HG02642 (cell line): ENCODE data around the gene RLF.

Source experiments
- ATAC-seq: cut with Tn5 transposase; IDR thresholded peaks from one replicate; pipeline ENCODE4 v1.9.1; 2021; ENCODE audit warnings: mild to moderate bottlenecking; ENCODE audit not compliant: unreplicated experiment, poor library complexity

Gene RLF, protein sequence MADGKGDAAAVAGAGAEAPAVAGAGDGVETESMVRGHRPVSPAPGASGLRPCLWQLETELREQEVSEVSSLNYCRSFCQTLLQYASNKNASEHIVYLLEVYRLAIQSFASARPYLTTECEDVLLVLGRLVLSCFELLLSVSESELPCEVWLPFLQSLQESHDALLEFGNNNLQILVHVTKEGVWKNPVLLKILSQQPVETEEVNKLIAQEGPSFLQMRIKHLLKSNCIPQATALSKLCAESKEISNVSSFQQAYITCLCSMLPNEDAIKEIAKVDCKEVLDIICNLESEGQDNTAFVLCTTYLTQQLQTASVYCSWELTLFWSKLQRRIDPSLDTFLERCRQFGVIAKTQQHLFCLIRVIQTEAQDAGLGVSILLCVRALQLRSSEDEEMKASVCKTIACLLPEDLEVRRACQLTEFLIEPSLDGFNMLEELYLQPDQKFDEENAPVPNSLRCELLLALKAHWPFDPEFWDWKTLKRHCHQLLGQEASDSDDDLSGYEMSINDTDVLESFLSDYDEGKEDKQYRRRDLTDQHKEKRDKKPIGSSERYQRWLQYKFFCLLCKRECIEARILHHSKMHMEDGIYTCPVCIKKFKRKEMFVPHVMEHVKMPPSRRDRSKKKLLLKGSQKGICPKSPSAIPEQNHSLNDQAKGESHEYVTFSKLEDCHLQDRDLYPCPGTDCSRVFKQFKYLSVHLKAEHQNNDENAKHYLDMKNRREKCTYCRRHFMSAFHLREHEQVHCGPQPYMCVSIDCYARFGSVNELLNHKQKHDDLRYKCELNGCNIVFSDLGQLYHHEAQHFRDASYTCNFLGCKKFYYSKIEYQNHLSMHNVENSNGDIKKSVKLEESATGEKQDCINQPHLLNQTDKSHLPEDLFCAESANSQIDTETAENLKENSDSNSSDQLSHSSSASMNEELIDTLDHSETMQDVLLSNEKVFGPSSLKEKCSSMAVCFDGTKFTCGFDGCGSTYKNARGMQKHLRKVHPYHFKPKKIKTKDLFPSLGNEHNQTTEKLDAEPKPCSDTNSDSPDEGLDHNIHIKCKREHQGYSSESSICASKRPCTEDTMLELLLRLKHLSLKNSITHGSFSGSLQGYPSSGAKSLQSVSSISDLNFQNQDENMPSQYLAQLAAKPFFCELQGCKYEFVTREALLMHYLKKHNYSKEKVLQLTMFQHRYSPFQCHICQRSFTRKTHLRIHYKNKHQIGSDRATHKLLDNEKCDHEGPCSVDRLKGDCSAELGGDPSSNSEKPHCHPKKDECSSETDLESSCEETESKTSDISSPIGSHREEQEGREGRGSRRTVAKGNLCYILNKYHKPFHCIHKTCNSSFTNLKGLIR (N-terminal part only)

DNA sequence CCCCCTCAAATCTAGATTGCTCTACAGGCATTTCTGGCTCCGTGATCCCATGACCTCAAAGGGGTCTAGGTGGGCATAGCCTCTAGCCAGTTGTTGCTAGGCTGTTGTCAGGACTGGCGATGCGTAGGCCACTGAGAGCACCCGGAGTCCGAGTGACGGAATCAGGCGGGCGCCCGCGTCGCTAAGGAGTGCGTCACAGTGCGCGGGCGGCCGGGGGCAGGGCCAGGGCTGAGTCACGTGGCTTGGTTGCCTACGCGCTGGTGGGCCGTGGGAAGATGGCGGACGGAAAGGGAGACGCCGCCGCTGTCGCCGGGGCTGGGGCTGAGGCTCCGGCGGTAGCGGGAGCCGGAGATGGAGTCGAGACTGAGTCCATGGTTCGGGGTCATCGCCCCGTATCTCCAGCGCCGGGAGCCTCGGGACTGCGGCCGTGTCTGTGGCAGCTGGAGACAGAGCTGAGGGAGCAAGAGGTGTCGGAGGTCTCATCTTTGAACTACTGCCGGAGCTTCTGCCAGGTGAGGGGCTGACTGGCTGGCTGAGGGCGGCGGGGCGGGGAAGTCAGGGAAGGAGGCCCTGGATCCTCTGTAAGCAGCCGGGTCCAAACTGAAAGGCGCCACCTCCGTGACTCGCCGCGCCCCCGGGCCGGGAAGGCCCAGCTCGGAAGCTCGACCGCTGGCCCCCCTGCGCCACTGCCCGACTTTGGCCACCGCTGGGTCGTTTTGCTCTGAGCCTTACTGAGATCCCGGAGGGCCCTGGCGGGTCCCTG, at the start of gene RLF:
Gene RLF, plus strand, starts transcription at position 263 of the 763 bp plus-strand sequence. Its CDS starts 13 bp downstream, at position 276.
- peak; percentile 94 for ATAC-seq

DNA sequence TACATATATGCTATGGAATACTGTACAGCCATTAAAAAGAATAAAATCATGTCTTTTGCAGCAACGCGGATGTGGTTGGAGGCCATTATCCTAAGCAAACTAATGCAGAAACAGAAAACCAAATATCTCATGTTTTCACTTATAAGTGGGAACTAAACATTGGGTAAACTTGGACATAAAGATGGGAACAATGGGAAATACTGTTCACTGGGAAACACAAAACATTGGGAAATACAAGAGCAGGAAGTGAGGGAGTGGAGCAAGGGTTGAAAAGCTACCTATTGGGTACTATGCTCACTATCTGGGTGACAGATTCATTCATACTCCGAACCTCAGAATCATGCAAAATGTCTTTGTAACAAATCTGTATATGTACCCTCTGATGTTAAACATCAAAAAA, 46.8 kb upstream of the RLF start:
- ATAC-seq: no peak

DNA sequence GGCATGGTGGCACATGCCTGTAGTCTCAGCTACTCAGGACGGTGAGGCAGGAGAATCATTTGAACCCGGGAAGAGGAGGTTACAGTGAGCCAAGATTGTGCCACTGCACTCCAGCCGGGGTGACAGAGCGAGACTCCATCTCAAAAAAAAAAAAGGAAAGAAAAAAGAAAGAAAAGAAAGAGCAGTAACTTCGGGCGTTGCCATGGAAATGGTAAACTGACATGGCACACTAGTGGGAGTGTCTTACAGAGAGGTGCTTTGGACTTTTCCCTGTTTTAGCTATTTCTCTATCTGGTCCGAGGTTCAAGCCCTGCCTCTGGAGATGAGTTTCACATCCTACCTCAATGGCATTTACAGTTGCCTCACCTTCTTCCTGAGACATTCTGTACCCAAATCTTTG, 41.1 kb upstream of the RLF start:
- ATAC-seq: no peak

DNA sequence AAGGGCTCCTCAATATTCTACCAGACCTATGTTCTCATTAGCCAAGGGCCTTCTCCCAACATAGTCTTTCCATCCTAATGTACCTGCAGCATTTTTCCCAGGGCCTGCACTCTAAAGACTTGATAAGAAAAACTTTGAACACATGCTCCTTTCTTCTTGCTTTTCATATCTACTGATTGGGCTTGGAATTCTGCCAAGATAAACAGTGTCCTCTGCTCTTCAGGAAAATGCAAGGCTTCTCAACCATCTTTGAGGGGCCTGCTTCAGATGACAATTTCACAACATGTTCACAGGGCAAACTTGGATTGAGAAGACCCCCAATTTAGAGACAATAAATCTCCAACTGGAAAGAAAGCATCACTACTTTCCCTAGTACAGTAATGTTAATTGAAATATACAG, 38.3 kb upstream of the RLF start:
- no peak for ATAC-seq

DNA sequence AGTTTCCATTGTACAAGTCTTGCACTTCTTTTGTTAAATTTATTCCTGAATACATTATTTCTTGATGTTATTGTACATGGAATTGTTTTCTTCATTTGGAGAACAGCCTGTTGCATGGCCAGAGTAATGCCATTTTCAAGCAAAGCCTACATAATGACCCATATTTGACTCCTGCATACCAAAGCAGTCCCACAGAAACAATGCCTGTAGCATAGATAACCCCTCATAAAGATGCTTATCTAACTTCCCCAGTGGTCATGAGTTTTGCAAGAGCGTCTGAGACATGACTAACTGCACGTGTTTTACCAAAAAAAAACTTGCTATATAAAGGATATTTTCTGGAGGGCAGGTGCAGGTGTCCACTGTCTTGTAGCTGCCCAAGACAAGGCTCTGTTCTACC, 30.3 kb upstream of the RLF start:
- no peak for ATAC-seq

DNA sequence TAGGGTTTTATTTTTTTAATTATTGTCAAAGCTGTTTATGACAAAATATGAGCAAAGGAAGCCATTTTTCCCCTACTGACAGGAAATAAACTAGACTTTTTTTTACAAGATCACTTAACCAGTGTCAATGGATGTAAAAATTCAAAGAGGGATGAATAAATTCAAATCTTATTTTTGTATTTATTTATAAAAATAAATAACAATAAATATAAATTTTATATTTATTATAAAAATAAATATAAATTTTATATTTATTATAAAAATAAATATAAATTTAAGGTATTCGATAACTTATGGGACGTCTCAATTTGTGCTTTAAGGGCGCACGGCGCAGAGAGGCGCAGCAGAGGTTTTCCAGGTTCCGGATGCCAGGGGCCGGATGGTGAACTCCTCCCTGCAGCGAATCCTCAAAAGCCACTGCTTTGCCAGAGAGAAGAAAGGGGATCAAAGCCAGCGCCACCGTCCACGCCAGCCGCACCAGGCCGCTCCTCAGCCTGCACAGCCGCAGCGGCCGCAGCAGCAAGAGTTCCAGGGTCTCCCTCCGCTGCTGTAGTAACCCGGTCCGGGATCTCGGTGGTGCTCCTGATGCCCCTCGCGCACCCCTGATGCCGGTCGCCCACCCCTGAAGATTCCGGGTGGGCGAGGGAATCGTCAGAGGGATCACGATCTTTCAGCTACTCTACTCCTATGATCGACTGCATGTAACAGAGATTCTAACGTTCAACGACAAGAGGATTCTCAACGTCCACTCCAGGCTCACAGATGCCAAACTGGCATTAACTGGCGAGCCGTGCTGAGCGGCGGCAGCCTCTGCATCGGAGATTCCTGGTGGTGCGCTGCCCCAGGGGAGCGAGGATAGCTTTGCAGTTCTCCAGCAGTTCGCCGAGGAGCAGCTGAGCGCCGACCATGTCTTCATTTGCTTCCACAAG, 28.5 kb upstream of the RLF start:
- no peak for ATAC-seq

DNA sequence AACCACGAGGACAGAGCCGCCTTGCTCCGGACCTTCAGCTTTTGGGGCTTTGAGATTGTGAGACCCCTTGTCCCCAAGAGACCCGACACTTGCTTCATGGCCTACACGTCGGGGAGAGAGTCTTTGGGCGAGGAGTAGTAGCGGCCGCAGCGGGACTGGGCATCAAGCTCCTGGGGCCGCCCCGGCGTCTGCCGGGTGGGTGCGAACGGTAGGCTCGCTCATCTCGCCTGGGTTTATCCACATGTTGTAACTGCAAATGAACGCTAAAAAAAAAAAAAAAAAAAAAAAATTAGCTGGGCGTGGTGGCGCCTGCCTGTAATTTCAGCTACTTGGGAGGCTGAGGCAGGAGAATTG, 27.9 kb upstream of the RLF start:
- ATAC-seq: no peak

DNA sequence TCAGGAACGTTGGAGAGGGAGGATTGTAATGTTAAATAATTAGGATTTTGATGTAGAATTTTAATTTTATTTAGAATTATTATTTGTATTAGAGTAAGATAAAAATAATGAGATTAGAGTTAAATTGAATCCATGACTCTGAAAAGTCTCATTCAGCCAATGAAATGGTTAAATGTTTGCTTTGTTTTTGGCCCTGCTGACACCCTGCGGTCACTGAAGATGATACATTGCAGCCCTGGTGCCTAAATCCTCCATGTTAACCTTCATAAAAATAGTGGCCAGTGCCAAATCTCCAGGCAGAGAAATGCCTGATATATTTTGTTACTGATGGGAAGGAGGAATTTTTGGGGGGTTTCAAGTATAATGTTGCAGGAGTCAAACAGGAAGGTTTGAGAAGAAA, 27.3 kb upstream of the RLF start:
- ATAC-seq: no peak

DNA sequence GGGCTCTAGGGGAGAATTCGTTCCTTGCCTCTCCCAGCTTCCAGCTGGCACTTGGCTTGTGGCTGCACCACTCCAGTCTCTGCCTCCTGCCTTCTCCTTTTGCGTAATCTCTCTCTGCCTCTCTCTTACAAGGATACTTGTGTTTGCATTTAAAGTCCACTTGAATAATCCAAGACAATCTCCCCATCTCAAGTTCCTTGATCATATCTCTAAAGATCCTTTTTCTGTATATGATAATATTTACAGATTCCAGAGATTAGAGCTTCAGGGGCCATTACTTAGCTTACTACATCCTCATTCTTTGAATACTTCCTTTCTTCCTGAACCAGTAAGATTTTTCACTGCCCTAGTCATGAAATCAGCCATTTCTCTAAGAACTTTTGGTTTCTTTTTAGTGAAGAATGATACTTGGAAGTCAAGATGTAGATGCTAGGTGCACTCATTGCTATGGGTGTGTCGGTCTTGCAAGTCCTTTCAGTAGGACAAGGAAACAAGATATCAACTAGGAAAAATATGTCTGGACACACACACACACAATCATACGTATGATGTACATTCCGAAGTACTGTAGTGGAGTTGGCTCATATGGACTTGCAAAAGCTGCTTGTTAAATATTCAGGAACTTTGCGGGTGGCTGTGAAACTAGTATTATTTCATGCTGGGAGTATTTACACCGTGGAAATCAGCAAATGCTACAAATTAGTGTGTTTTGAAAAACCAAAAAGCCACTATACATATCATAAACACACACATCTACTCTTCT, 20.8 kb upstream of the RLF start:
- ATAC-seq: no peak

DNA sequence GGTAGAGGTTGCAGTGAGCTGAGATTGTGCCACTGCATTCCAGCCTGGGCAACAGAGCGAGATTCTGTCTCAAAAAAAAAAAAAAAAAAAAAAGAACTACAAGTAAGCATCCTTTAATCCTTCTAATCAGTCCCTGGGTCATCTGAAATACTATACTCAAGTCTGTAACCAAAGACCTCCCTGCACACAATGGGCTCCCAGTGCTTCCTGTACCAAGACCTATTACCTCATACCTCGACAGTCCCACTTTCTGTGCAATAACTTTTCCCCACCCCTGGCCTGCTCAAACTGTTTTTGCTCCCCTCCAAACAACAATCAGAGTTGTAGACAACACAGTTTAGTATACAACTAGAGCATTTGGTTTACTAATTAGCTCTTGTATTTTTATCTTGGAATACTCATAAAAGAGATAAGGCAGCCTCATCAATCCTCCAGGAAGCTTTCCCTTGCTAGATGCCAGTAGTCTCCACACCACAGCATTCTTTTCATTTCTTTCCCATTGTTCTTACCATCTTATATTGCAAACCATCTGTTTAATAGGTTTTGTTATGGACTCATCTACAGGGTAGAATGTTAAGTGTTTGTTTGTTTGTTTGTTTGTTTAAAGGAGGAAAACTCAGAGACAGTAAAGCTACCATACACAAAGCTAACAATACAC, 19.2 kb upstream of the RLF start:
- no peak for ATAC-seq

DNA sequence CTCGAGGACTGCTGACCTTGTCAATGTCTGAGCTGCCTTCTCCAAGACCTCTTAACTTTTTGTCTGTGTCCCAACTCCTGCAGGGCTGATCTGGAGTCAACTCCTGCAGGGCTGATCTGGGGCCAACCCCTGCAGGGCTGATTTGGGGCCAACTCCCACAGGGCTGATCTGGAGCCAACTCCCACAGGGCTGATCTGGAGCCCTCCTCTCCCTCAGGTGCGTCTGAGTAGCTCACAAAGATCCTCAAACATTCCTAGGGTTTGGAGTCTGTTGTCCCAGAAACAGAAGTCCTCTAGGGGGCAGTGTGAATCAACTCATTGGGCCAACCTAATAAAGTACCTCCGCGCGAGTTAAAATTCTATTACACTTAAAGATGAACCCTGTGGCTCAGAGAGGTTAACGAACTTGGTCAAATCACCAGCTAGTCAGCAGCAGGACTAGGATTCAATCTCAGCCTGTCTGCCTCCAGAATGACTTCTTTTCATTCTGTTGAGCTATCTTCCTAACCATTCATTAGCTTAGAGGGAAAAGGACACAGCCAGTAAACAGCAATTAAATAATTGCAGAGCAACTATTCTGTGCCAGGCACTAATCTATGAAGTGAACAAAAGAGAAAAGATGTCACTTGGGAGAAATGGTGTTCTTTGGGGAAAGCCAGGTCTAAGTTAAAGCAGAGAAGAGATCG, 17.2 kb upstream of the RLF start:
- ATAC-seq: no peak

DNA sequence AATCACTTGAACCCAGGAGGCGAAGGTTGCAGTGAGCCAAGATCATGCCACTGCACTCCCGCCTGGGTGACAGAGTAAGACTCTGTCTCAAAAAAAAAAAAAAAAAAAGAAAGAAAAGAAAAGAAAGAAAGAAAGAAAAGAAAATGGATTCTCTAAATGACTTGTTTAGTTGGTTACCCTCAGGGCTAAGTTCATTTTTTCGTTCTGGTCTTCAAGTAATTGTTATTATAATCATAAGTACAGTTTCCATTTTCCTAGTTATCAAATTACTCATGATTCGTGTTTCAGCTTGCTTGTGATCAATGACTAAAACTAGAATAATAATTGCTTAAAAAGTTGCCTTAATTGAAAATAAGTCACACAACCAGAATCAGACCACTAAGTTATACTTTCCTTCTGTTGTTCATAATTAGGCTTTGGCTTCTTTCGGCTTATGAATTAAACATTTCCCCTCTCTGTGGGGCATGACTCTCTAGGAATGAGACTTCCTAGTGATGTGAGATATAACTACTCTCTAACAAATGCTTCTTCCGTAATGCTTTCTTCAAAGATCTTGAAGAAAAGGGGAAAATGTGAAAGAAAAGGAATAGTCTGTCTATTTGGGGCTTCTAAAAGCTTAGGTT, 9.6 kb upstream of the RLF start:
- ATAC-seq: no peak

DNA sequence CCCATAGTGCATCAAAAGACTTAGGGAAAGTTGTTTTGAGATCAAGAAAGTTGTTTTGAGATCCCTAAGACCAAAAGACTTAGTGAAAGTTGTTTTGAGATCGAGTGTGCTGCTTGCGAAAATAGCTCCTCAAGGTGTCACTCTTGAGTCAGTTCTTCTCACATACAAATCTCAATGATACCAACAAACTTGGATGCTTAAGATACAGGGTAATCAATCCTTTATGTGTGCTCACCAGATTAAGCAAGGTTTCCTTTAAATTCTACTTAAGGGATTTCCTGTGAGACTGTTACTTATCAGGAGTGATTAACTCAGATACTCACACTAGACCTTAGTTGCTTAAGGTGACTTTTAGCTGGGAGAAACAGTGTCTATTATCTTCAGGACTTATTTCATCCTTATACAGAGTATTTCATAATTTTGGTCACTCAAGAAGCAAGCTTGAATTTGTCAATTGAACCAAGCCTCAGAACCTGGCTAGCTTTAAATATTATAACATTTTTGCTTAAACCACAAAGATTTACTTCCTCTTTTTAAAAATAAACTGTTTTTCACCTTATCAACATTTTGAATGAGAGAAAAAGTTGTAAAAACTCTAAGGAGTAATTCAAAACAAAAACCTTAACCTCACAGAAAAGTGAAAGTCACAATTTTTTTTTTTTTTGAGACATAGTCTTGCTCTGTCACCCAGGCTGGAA, 8.0 kb upstream of the RLF start:
- ATAC-seq: peak; percentile 69

DNA sequence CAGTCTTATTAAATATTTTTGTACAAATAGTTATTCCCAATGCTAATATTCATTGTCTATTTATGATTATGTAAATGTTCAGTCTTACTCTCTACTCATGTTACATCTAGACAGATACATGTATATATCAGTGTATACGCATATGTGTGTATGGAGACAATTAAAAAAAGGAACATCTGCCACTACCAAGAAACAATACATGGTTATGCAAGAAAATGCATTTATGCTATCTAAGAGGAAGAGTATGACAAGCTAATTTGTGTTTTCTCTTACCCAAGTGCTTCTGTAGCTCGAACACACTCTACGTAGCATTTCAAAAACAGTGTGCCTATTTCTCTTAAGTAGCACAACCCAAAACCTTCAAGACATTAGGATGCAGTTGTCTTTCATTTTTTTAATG, 6.1 kb upstream of the RLF start:
- no peak for ATAC-seq

DNA sequence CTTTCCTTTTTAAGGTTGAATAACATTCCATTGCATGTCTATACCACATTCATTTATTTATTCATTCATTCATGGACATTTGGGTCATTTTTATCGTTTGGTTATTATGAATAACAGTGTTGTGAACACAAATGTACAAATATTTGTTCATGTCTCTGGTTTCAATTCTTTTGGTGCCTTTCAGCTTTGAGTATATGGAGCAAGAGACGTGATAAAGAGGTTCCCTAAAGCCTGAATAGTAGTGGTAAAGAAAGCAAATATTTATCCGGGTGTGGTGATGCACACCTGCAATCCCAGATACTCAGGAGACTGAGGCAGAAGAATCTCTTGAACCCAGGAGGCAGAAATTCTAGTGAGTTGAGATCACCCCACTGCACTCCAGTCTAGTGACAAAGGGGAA, 5.3 kb upstream of the RLF start:
- no peak for ATAC-seq

DNA sequence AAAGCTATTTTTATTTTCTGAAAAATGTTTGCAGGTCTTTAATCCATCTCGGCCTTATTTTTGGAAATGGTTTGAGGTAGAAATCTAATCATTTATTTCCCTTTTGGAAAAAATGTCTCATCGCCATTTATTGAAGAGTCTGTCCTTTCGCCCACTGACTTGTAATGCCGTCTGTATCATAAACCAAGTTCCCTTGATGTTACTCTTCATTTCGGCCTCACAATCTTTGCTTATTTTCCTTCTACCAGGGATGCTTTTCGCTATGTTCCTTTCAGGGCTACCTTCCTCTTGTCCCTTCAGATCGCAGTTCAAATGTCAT, 422 bp upstream of the RLF start:
- ATAC-seq: no peak
